Type B pancreatic cell (in vitro differentiated cells): ENCODE measurements around the gene NPAS3. TPM values are rescaled to one million over a fixed set of nuclear protein-coding genes. Genes with fewer than 3 reads are reported as not detected.

Experiments used
- DNase-seq: peaks from one replicate; pipeline ENCODE4 v3.0.0; 2021; ENCODE audit warnings: mixed read lengths; ENCODE audit not compliant: unreplicated experiment; ENCODE audit errors: extremely low spot score
- H3K27ac Mint-ChIP-seq: 2 replicates; pipeline ENCODE4 v1.8.0; 2021; ENCODE audit warnings: mild to moderate bottlenecking, mixed read lengths
- H3K27me3 Mint-ChIP-seq: 2 replicates; pipeline ENCODE4 v1.8.0; 2021; ENCODE audit warnings: mixed read lengths
- H3K36me3 Mint-ChIP-seq: 2 replicates; pipeline ENCODE4 v1.8.0; 2021; ENCODE audit warnings: mixed read lengths
- H3K4me1 Mint-ChIP-seq: one replicate; pipeline ENCODE4 v1.8.0; 2021; ENCODE audit warnings: mixed read lengths; ENCODE audit not compliant: unreplicated experiment
- H3K4me3 Mint-ChIP-seq: 2 replicates; pipeline ENCODE4 v1.8.0; 2021; ENCODE audit warnings: mild to moderate bottlenecking, mixed read lengths
- H3K9me3 Mint-ChIP-seq: 2 replicates; pipeline ENCODE4 v1.8.0; 2021; ENCODE audit warnings: mixed read lengths
- total RNA-seq: library from RNA; stranded (reverse); gene quantifications from 2 replicates; pipeline ENCODE4 v1.2.1, GENCODE V29; 2021; ENCODE audit warnings: low replicate concordance
- TF ChIP-seq, protein P1 (sequence below): fragments of 200-600 bp; sonication (generic); conservative IDR thresholded peaks from 2 replicates; pipeline ENCODE4 v1.5.0; 2021; ENCODE audit warnings: antibody characterized with exemption, mild to moderate bottlenecking

NPAS3 gene
- total RNA-seq, 1 donor from 2014 or later = 8.7 TPM

DNA sequence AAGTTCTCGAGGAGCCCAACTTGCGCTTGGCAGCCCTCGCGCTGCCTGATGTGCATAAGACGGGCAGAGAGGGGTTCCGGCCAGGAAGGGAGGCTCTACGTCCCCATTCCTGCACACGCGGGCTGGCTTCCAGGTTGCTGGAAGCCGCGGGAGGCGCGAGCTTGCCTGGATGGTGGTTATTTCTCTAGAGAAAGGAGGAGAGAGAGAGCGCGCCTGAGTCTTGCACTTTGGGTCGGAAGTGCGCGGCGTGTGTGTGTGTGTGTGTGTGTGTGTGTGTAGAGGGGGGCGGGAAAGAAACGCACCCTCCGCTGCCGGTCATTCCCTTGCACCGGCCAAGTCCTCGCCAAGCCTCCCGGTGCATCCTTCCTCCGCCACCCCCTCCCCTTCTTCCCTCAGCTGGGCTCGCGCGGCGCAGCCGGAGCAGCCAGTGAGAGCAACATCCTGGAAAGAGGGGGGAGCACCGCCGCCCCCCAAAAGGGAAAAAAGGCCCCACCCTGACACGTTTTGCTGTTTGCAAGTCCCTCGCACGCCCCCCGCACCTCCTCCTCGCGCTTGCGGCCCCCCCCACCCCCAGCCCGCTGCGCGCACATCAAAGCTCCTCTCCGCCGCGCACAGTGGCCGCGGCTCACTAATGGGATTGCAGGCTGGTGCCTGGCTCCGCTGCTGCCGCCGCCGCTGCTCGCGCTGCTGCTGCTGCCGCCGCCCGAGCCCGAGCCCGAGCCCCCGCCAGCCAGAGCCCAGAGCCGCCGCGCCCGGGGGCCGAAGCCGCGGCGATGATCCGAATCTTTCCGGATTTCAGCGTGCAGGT lies 4.4 kb upstream of the NPAS3 start:
- TF ChIP-seq, protein P1, sequence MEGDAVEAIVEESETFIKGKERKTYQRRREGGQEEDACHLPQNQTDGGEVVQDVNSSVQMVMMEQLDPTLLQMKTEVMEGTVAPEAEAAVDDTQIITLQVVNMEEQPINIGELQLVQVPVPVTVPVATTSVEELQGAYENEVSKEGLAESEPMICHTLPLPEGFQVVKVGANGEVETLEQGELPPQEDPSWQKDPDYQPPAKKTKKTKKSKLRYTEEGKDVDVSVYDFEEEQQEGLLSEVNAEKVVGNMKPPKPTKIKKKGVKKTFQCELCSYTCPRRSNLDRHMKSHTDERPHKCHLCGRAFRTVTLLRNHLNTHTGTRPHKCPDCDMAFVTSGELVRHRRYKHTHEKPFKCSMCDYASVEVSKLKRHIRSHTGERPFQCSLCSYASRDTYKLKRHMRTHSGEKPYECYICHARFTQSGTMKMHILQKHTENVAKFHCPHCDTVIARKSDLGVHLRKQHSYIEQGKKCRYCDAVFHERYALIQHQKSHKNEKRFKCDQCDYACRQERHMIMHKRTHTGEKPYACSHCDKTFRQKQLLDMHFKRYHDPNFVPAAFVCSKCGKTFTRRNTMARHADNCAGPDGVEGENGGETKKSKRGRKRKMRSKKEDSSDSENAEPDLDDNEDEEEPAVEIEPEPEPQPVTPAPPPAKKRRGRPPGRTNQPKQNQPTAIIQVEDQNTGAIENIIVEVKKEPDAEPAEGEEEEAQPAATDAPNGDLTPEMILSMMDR = no peak
- H3K27ac Mint-ChIP-seq = peak overlapping the region; percentile 77
- no peaks in the 10 kb centered on the region for H3K9me3 Mint-ChIP-seq
- peak; percentile 71 for DNase-seq
- H3K4me3 Mint-ChIP-seq = peak overlapping the region; percentile 91
- peaks cover 4% of the 10 kb centered on the region for H3K36me3 Mint-ChIP-seq
- peaks cover 81% of the 10 kb centered on the region for H3K27me3 Mint-ChIP-seq
- peaks cover 16% of the 10 kb centered on the region for H3K4me1 Mint-ChIP-seq

DNA sequence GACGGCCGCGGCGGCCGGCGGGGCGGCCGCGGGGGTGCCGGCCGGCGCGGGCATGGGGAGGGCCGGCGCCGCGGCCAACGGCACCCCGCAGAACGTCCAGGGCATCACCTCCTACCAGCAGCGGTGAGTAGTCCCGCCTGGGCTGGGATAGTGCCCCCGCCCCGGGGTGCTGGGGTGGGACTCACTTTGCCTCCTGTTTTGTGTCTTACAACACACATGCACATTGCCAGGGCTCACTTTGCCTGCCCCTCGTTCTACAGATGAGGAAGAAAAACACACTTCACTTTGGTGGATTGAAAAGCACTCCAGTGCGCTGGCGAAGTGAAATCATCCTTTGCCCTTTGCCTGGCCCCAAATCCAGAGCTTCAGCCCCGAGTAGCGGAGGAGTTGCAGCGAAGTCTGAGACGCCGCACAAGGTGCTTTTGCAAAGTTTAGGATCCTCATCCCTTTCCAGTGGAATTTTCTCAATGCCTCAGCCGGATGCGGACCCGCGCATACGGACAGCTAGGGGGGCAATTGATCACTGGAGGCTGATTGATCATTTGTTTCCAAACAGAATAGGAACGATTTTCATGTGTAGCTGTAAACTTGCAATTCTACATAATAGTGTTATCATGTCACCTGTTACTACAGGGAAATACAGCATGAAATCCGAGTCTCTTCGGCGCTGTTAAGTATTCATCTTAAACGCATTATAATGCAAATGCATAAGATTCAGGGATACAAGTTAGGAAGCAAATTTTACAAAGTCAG lies 3.6 kb upstream of the NPAS3 start:
- H3K4me3 Mint-ChIP-seq = peak overlapping the region; percentile 85
- H3K9me3 Mint-ChIP-seq = no peaks in the 10 kb centered on the region
- peaks cover 6% of the 10 kb centered on the region for H3K36me3 Mint-ChIP-seq
- peaks cover 19% of the 10 kb centered on the region for H3K4me1 Mint-ChIP-seq
- H3K27ac Mint-ChIP-seq = peak overlapping the region; percentile 0
- H3K27me3 Mint-ChIP-seq = peaks cover 86% of the 10 kb centered on the region
- TF ChIP-seq, protein P1 = no peak
- no peak for DNase-seq

DNA sequence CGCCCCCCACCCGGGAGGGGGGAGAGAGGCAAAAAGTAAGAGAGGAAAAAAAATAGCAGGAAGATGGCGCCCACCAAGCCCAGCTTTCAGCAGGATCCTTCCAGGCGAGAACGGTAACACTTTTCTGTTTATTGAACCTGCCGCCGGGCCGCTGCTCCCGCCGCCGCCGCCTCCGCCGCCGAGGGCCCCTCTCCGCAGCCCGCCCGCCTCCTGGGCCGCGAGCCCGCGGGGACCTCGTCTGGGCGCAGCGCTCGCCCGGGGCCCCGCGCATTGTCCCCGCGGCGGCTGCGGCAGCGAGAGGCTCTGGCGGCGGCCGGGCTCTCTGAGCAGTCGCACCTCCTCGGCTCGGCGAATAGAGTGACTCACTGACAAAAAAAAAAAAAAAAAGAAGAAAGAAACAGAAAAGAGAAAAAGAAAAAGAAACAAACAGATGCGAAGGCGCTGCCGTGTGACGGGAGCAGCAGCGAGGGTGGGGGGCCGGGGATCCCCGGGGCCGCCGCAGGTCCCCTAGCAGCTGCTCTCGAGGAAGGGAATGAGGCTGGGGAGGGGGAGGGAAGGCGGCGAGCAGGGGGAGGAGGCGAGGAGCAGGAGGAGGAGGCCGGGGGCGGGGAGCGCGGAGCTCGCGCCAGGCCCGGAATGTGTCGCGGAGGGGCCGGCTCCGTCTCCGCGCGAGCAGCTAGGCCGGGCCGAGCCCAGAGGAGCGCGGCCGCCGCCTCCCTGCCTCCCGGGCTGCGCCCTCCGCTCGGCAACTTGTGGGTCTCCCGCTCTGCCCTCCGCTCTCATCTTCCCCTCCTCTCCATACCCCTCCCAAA lies 781 bp downstream of the NPAS3 start:
- peaks cover 11% of the 10 kb centered on the region for H3K4me1 Mint-ChIP-seq
- H3K27me3 Mint-ChIP-seq = peaks cover 72% of the 10 kb centered on the region
- H3K36me3 Mint-ChIP-seq = peaks cover 3% of the 10 kb centered on the region
- peak overlapping the region; percentile 92 for H3K4me3 Mint-ChIP-seq
- DNase-seq = peak; percentile 82
- no peaks in the 10 kb centered on the region for H3K9me3 Mint-ChIP-seq
- TF ChIP-seq, protein P1 = no peak
- peak overlapping the region; percentile 89 for H3K27ac Mint-ChIP-seq

DNA sequence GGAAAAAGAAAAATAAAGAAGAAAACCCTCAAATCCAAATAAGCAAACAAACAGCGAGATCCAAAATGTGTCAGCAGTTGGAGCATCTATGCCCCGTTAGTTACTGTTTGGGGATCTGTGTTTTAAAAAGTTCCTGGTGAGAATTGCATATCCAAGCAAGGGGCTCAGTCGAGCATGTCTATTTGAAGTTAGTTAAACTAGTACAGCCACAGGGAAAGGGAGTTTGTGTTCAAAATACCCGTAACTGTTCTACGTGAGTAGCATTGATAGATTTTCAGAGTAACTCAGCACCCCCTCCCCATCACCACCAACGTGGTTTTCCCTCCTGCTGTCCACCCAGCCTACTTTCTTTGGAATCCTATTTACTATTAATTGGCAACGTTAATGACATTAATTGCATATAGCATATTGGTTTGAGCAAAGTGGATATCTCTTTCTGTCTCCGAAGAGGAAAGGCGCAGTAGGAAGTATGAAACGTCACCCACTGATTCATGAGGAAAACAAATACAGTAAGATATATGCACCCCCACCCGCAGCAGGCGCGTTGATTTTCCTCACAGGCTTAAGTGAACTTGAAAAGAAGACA lies 1.5 kb downstream of the NPAS3 start:
- Mint-ChIP-seq H3K36me3 (peaks cover 3% of the 10 kb centered on the region), H3K27ac (peak overlapping the region; percentile 89), H3K4me1 (peaks cover 11% of the 10 kb centered on the region), H3K9me3 (no peaks in the 10 kb centered on the region), H3K27me3 (peaks cover 74% of the 10 kb centered on the region), H3K4me3 (peak overlapping the region; percentile 92)
- no peak for DNase-seq
- TF ChIP-seq, protein P1 = no peak
